ENCODE data around the gene PLXND1.

Gene PLXND1

GRCh38 chr3:129581623-129582022, 24.9 kb downstream of the PLXND1 start:
- TF ChIP-seq GATA2 (IDR thresholded peaks at IDR 0.05; ENCODE audit: low read depth, low read length) (no peak), GATA3 (IDR thresholded peaks at IDR 0.05; ENCODE audit: low read depth, low read length) (no peak)

- TF ChIP-seq GATA2 (IDR thresholded peaks at IDR 0.05; ENCODE audit: low read depth, low read length), result no peak
- TF ChIP-seq GATA3 (IDR thresholded peaks at IDR 0.05; ENCODE audit: low read depth, low read length), result no peak
These were observed 26.5 kb downstream of the PLXND1 start for GRCh38 chr3:129579991-129580390.

GRCh38 chr3:129577925-129578786, 28.3 kb downstream of the PLXND1 start:
- TF ChIP-seq GATA3 (IDR thresholded peaks at IDR 0.05; ENCODE audit: low read depth, low read length) (no peak), GATA2 (IDR thresholded peaks at IDR 0.05; ENCODE audit: low read depth, low read length) (no peak)

GRCh38 chr3:129577366-129577765, 29.1 kb downstream of the PLXND1 start:
- TF ChIP-seq GATA2 (IDR thresholded peaks at IDR 0.05; ENCODE audit: low read depth, low read length), result no peak
- TF ChIP-seq GATA3 (IDR thresholded peaks at IDR 0.05; ENCODE audit: low read depth, low read length), result no peak

- TF ChIP-seq GATA3 (IDR thresholded peaks at IDR 0.05; ENCODE audit: low read depth, low read length) (no peak), GATA2 (IDR thresholded peaks at IDR 0.05; ENCODE audit: low read depth, low read length) (no peak)
These were observed 29.7 kb downstream of the PLXND1 start for GRCh38 chr3:129576514-129577352.

- TF ChIP-seq GATA3 (IDR thresholded peaks at IDR 0.05; ENCODE audit: low read depth, low read length) (no peak), GATA2 (IDR thresholded peaks at IDR 0.05; ENCODE audit: low read depth, low read length) (no peak)
These were observed 30.5 kb downstream of the PLXND1 start for GRCh38 chr3:129575997-129576384.

GRCh38 chr3:129575233-129575996, 31.1 kb downstream of the PLXND1 start:
- TF ChIP-seq GATA3 (IDR thresholded peaks at IDR 0.05; ENCODE audit: low read depth, low read length) (no peak), GATA2 (IDR thresholded peaks at IDR 0.05; ENCODE audit: low read depth, low read length) (no peak)

GRCh38 chr3:129574206-129574605, 32.3 kb downstream of the PLXND1 start:
- no peak for TF ChIP-seq GATA3 (IDR thresholded peaks at IDR 0.05; ENCODE audit: low read depth, low read length)
- TF ChIP-seq GATA2 (IDR thresholded peaks at IDR 0.05; ENCODE audit: low read depth, low read length), result no peak

GRCh38 chr3:129573493-129573892, 33.0 kb downstream of the PLXND1 start:
- no peak for TF ChIP-seq GATA2 (IDR thresholded peaks at IDR 0.05; ENCODE audit: low read depth, low read length)
- no peak for TF ChIP-seq GATA3 (IDR thresholded peaks at IDR 0.05; ENCODE audit: low read depth, low read length)

- TF ChIP-seq GATA3 (IDR thresholded peaks at IDR 0.05; ENCODE audit: low read depth, low read length), result no peak
- TF ChIP-seq GATA2 (IDR thresholded peaks at IDR 0.05; ENCODE audit: low read depth, low read length), result no peak
These were observed 33.9 kb downstream of the PLXND1 start for GRCh38 chr3:129572603-129573002.

GRCh38 chr3:129571605-129572547, 34.6 kb downstream of the PLXND1 start:
- no peak for TF ChIP-seq GATA3 (IDR thresholded peaks at IDR 0.05; ENCODE audit: low read depth, low read length)
- TF ChIP-seq GATA2 (IDR thresholded peaks at IDR 0.05; ENCODE audit: low read depth, low read length), result no peak

GRCh38 chr3:129569856-129570255, 36.6 kb downstream of the PLXND1 start:
- TF ChIP-seq GATA2 (IDR thresholded peaks at IDR 0.05; ENCODE audit: low read depth, low read length) (no peak), GATA3 (IDR thresholded peaks at IDR 0.05; ENCODE audit: low read depth, low read length) (no peak)

- TF ChIP-seq GATA2 (IDR thresholded peaks at IDR 0.05; ENCODE audit: low read depth, low read length), result no peak
- TF ChIP-seq GATA3 (IDR thresholded peaks at IDR 0.05; ENCODE audit: low read depth, low read length), result no peak
These were observed 38.5 kb downstream of the PLXND1 start for GRCh38 chr3:129567939-129568338.
